Neuron (in vitro differentiated cells): ENCODE data around the gene UBTFL1.
"Not testable (repeated sequence)": the region's sequence is repeated elsewhere in the genome, so short reads cannot be mapped to it uniquely, and the experiment has no call there.

ENCODE experiments used
- H2AFZ ChIP-seq: one replicate; pipeline ENCODE4 v1.6.1; 2013; ENCODE audit warnings: low read depth, mild to moderate bottlenecking, inconsistent platforms, low read length, moderate library complexity
- H3K27me3 ChIP-seq: one replicate; pipeline ENCODE4 v1.6.1; 2013; ENCODE audit warnings: low read length; ENCODE audit not compliant: insufficient read depth
- H3K36me3 ChIP-seq: one replicate; pipeline ENCODE4 v1.6.1; 2013; ENCODE audit warnings: low read length; ENCODE audit not compliant: insufficient read depth
- H3K4me1 ChIP-seq: one replicate; pipeline ENCODE4 v1.6.1; 2013; ENCODE audit warnings: low read length; ENCODE audit not compliant: insufficient read depth
- H3K4me3 ChIP-seq: 2 replicates; pipeline ENCODE4 v1.5.1; 2013; ENCODE audit warnings: mild to moderate bottlenecking, low read length, moderate library complexity
- H3K9me3 ChIP-seq: one replicate; pipeline ENCODE4 v1.6.1; 2013; ENCODE audit warnings: low read length

Gene UBTFL1, protein sequence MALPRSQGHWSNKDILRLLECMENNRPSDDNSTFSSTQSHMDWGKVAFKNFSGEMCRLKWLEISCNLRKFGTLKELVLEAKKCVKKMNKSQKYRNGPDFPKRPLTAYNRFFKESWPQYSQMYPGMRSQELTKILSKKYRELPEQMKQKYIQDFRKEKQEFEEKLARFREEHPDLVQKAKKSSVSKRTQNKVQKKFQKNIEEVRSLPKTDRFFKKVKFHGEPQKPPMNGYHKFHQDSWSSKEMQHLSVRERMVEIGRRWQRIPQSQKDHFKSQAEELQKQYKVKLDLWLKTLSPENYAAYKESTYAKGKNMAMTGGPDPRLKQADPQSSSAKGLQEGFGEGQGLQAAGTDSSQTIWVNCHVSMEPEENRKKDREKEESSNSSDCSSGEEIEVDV

DNA sequence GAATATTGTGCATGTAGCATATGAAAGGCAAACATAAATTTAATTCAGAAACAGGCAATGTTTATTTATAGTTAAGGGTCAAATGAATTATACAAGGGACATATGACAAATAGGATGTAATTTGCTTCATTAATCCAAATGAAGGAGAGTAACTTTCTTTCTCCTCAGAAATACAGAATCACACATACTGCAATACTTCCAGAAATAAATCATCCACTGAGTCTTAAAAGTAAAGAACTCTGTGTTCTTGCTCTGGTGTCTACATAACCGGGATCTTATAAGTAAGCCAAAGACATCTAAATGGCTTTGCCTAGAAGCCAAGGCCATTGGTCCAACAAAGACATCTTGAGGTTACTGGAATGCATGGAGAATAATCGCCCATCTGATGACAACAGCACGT lies at the start of gene UBTFL1:
UBTFL1 (plus strand) TSS at position 301 of the 400 bp plus-strand sequence; CDS start at position 301, 0 bp downstream.
- H2AFZ ChIP-seq, H3K9me3 ChIP-seq: not testable (repeated sequence)

DNA sequence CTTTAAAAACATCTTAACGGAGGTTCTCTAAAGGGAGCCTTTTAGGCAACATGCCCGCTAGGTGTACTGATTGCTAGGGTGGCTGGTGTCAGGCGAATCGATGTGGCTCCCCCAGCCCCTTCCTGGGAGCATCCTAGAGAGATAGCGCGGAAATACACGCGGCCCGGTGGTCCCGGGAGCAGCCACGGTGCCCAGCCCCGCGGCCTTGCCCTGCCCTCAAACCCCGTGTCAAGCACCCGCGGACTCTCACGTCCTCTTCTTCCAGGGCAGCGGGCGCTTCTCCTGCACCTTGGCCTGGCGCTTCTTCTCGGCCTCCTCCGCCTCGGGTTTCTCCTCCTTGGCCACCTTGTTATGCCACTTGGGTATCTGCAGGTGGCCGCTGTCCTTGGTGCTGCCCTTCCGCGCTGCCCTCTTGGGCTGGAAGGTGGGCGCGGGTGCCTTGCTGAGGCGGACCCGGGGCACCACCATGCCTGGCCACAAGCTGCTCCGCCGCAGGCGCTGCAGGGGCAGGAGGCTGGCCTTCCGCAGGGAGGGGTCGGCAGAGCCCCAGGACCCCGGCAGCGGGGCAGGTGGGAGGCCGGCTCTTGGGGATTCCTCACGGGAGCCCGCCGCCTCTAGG lies 34.0 kb upstream of the UBTFL1 start:
- not testable (repeated sequence) for H3K27me3 ChIP-seq, H3K9me3 ChIP-seq, H3K36me3 ChIP-seq, H2AFZ ChIP-seq, H3K4me3 ChIP-seq, H3K4me1 ChIP-seq

More for the DNA sequence above, at the start of gene UBTFL1:
- not testable (repeated sequence) for H3K27me3 ChIP-seq, H3K36me3 ChIP-seq, H3K4me3 ChIP-seq, H3K4me1 ChIP-seq

DNA sequence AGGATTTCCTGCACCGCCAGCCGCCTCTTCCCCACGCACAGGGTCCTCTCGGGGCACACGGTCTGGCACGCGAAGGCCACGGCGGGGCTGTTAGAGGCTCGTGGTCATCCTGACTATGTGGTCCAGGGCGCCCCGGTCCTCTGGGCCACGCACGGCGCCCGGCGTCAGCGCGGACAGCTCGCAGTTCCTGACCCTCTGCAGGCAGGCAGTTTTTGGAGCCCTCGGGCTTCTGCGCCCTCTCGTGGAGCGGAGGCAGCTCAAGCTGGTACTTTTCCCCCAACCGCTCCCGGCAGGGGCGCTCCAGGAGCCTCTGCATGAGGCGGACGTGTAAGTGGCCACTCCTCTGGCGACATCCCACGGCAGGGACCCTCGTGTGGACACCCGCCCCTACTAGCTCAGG lies 33.4 kb upstream of the UBTFL1 start:
- H3K27me3 ChIP-seq, H3K4me1 ChIP-seq, H2AFZ ChIP-seq, H3K4me3 ChIP-seq, H3K9me3 ChIP-seq, H3K36me3 ChIP-seq: not testable (repeated sequence)

DNA sequence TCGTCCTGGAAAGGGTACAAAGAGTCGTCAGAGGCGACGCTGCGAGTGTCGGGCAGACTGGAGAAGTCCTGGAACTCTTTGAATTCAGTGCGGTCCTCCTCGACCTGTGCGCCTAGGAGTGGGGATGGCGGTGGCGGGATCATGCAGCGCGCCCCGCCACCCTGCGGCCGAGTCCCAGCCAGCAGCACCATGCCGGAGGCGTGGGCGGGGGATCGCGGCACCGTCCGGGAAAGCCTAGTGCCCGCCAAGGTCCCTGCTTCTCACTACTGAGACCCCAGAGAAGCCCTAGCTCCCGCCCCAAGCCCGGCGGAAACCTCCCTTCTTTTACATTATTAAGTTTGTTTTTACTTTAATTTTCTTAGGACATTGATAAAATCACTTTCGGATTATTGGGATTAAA lies 32.2 kb upstream of the UBTFL1 start:
- not testable (repeated sequence) for H3K27me3 ChIP-seq, H3K36me3 ChIP-seq, H3K4me1 ChIP-seq, H3K9me3 ChIP-seq, H2AFZ ChIP-seq, H3K4me3 ChIP-seq

DNA sequence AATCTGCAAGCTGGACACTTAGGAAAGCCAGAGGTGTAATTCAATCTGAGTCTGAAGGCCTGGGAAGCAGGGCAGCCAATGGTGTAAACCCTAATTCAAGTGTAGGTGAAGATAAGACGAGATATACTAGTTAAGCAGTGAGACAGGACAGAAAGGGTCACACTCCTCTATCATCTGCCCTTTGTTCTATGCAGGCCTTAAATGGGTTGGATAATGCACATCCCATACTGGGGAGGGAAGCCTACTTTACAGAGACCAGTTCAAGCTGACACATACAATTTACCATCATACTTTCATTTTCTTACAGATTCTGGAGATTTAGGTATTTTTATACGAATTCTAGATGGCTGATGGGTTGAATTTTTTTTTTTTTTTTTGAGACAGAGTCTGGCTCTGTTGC lies 3.0 kb downstream of the UBTFL1 start:
- H3K4me1 ChIP-seq, H2AFZ ChIP-seq, H3K27me3 ChIP-seq, H3K9me3 ChIP-seq, H3K36me3 ChIP-seq, H3K4me3 ChIP-seq: not testable (repeated sequence)

DNA sequence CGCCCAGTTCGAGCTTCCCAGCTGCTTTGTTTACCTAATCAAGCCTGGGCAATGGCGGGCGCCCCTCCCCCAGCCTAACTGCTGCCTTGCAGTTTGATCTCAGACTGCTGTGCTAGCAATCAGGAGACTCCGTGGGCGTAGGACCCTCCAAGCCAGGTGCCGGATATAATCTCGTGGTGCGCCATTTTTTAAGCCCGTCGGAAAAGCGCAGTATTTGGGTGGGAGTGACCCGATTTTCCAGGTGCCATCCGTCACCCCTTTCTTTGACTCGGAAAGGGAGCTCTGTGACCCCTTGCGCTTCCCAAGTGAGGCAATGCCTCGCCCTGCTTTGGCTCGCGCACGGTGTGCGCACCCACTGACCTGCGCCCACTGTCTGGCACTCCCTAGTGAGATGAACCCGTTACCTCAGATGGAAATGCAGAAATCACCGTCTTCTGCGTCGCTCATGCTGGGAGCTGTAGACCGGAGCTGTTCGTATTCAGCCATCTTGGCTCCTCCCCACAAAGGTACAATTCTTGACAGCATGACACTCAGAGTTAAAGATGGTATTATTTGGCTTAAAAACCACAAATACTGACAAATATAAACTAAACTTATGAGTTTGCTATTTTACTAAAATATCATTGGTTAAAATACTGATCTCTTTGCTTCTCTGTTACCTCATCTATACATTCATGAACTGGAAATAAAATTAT lies 9.6 kb downstream of the UBTFL1 start:
- H2AFZ ChIP-seq, H3K4me1 ChIP-seq, H3K4me3 ChIP-seq, H3K36me3 ChIP-seq, H3K27me3 ChIP-seq, H3K9me3 ChIP-seq: not testable (repeated sequence)

DNA sequence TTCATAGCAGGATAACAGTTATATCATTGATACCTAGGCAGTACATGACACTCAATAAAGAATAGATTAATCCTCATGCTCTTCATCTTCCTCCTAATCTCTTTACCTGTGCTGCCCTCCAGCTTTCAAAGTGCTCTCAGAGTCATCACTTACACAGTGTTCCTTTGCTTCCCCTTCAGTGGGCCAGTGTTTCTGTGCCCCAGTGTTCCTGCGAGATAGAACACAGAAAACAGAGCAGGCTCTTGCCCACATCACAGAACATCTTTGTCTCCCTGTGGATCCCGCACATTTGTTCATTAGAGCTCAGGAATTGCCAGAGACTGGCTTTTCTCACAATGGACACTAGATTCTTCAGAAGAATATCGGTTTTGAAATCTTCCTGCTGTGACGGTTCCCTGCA lies 12.5 kb downstream of the UBTFL1 start:
- H3K4me3 ChIP-seq, H3K27me3 ChIP-seq, H3K36me3 ChIP-seq, H3K4me1 ChIP-seq, H3K9me3 ChIP-seq, H2AFZ ChIP-seq: not testable (repeated sequence)

DNA sequence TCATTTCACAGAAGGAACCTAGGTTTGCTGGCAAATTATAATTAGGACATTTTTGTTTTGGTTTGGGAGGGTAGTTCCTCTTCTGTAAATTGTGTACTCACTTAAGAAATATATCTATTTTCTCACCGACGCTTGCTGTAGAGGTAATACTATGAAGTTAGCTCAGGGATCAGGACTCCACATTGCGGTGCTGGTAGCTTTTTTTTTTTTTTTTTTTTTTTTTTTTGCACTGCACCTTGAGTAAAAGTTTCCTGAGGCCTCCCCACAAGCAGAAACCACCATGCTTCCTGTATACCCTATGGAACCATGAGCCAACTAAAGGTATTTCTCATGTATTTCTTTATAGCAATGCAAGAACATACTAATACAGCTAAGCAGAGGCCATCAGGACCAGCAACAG lies 14.7 kb downstream of the UBTFL1 start:
- H3K36me3 ChIP-seq, result no peaks in the 10 kb centered on the region
- H3K27me3 ChIP-seq, result no peaks in the 10 kb centered on the region
- H3K4me1 ChIP-seq, result no peaks in the 10 kb centered on the region
- no peak overlapping the region for H3K4me3 ChIP-seq
- H2AFZ ChIP-seq, result no peak overlapping the region
- no peaks in the 10 kb centered on the region for H3K9me3 ChIP-seq

DNA sequence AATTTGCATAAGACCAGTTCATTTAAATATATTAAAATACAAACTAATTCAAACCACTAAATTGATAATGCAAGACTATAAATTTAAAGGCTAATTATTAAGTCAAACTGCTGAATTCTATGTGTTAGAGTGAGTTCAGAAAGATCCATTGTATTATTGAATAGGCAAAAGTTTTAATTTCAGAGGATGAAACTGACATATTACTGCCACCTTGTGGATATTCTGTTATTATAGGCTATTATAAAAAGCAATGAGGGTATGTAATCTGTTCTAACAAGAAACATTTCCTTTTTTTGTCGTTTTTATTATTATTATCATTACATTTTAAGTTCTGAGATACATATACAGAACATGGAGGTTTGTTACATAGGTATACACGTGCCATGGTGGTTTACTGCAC lies 27.8 kb downstream of the UBTFL1 start:
- no peaks in the 10 kb centered on the region for H3K36me3 ChIP-seq
- peaks cover 2% of the 10 kb centered on the region for H3K27me3 ChIP-seq
- H3K4me1 ChIP-seq, result no peaks in the 10 kb centered on the region
- H3K4me3 ChIP-seq, result no peak overlapping the region
- no peak overlapping the region for H2AFZ ChIP-seq
- no peaks in the 10 kb centered on the region for H3K9me3 ChIP-seq

DNA sequence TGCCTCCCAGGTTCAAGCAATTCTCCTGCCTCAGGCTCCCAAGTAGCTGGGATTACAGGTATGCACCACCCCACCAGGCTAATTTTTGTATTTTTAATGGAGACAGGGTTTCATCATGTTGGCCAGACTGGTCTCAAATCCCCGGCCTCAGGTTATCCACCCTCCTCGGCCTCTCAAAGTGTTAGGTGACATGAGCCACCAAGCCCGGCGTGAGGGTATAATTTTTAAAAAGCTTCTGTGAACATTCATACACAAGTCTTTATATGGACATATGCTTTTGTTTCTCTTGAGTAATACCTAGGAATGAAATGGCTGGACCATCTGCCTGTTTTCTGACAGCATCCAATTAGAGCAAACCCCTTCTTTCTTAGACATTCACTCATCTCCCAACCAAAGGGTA lies 34.4 kb downstream of the UBTFL1 start:
- Histone ChIP-seq H2AFZ (no peak overlapping the region), H3K36me3 (no peaks in the 10 kb centered on the region), H3K4me1 (no peaks in the 10 kb centered on the region), H3K9me3 (no peaks in the 10 kb centered on the region), H3K27me3 (no peaks in the 10 kb centered on the region), H3K4me3 (no peak overlapping the region)

DNA sequence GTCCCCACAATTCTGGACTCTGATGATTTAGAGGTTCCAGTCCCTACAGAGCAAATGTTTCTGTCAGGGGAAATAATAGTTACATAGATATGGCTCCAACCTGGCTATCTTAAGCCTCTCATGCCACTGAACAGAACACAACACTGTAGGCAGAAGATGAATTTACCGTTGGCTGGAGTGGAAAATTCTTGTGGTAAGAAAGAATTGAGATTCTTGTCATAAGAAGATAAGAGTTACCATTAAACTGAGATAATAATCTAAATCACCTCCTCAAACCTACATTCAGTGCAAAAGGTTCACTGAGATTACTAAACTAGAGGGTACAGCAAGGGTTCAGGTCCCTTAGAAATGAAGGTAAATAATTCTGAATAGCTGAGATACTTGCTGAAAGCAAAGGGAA lies 38.6 kb downstream of the UBTFL1 start:
- H3K9me3 ChIP-seq, result no peaks in the 10 kb centered on the region
- H2AFZ ChIP-seq, result no peak overlapping the region
- H3K4me1 ChIP-seq, result no peaks in the 10 kb centered on the region

DNA sequence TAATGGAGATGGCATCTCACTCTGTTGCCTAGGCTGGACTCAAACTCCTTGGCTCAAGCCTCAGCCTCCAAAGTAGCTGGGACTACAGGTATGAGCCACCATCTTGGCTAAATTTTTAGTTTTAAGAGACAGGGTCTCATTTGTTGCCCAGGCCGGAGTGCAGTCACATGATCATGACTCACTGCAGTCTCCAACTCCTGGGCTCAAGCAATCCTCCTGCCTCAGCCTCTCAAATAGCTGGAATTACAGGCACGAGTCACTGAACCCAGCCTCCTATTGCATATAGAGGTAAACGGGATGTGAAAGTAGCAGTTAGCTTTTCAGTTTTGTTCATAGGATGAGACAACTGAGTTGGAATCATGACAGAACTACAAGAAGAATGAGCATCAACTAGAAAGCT lies 39.2 kb downstream of the UBTFL1 start:
- no peak overlapping the region for H2AFZ ChIP-seq
- no peaks in the 10 kb centered on the region for H3K36me3 ChIP-seq
- H3K4me3 ChIP-seq, result no peak overlapping the region
- no peaks in the 10 kb centered on the region for H3K4me1 ChIP-seq
- no peaks in the 10 kb centered on the region for H3K27me3 ChIP-seq
- H3K9me3 ChIP-seq, result no peaks in the 10 kb centered on the region

More for the DNA sequence above, 38.6 kb downstream of the UBTFL1 start:
- Histone ChIP-seq H3K27me3 (no peaks in the 10 kb centered on the region), H3K36me3 (no peaks in the 10 kb centered on the region), H3K4me3 (no peak overlapping the region)

DNA sequence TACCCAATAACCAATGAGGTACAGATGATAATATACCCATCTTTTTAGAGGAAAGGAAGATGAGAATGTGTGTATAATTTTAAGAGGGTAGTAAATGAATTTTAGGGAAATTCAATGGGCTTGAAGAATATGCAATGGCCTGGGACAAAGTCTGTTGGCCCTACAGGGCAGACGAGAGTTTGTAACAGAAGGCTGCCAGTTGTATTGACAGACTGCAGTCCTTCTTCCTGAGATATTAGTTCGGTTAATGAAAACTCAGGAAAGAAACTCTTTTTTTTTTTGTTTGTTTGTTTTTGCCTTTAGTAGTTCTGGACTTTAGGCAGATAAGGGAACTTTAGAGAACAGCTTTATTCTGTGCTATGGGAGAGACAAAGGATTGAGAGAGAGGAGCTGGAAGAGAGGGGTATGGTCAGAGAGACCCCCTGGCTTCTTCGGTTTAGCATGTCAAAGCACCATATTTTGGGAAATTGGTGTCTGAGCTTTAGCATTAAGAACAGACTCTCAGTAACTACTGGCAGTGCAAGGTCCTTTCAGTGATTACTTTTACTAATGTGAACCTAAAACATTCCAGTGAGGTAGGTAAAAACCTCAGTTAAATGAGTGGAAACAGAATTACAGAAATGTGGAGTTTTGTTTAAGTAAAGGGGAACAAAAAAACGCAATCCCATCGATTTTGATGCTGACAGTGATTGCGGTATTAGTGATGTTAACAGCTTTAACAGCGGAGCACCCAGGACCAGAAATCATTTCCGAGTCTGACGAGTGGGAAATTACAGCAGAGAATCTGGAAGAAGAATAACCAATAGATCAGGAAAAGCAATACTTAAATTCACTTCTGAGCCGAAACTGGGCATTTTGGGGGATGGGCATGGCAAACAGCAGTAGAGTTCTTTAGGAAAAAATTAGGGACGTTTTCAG lies 48.1 kb downstream of the UBTFL1 start:
- no peaks in the 10 kb centered on the region for H3K36me3 ChIP-seq
- H3K4me1 ChIP-seq, result peaks cover 22% of the 10 kb centered on the region
- H3K27me3 ChIP-seq, result peaks cover 2% of the 10 kb centered on the region

More for the DNA sequence above, 48.1 kb downstream of the UBTFL1 start:
- H3K9me3 ChIP-seq, result no peaks in the 10 kb centered on the region
- peak overlapping the region; percentile 77 for H2AFZ ChIP-seq
- peak overlapping the region; percentile 66 for H3K4me3 ChIP-seq
